ENCODE results near the gene FPR2.

GRCh38 chr19:51761696-51762095, 716 bp downstream of the FPR2 start:
- no peak for TF ChIP-seq CTCF (IDR thresholded peaks at IDR 0.05; ENCODE audit: low read length)
- no peak for TF ChIP-seq EZH2phosphoT487 (IDR thresholded peaks at IDR 0.05; ENCODE audit: low read length)
- TF ChIP-seq EZH2 (optimal IDR thresholded peaks at IDR 0.05; ENCODE audit: low read depth, low read length): no peak
